ENCODE measurements around the gene SPINK1. TPM values are rescaled to one million over a fixed set of nuclear protein-coding genes. Genes with fewer than 3 reads are reported as not detected.

The SPINK1 gene
- total RNA-seq, 1 donor from 2014 or later: 1.2 TPM

DNA sequence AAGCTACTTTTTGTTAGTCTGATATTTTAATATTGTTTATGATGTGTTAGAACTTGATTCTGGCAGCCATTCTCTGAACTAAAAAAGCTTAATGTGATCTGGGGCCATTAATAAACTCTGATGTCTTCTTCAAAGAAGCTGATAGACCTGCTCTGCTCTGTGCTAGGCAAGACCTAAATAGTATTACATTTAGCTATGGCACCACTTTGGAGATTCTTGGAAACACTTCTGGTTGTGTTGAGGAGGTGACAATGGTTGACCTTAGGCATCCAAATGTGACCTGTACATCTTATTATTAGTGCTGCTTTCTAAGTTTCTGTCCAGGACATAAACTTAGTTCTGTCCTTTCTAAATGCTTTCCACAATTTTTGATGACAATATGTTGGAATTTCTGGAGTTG lies 25.3 kb upstream of the SPINK1 start:
- Histone ChIP-seq H3K36me3 (no peaks in the 10 kb centered on the region), H3K27ac (replicated peaks) (no peak overlapping the region), H3K9me3 (replicated peaks) (no peaks in the 10 kb centered on the region), H3K4me1 (no peaks in the 10 kb centered on the region), H3K4me3 (no peak overlapping the region), H3K27me3 (ENCODE audit: low read depth) (peaks cover 7% of the 10 kb centered on the region)
- no peak for DNase-seq
- TF ChIP-seq, protein P1, sequence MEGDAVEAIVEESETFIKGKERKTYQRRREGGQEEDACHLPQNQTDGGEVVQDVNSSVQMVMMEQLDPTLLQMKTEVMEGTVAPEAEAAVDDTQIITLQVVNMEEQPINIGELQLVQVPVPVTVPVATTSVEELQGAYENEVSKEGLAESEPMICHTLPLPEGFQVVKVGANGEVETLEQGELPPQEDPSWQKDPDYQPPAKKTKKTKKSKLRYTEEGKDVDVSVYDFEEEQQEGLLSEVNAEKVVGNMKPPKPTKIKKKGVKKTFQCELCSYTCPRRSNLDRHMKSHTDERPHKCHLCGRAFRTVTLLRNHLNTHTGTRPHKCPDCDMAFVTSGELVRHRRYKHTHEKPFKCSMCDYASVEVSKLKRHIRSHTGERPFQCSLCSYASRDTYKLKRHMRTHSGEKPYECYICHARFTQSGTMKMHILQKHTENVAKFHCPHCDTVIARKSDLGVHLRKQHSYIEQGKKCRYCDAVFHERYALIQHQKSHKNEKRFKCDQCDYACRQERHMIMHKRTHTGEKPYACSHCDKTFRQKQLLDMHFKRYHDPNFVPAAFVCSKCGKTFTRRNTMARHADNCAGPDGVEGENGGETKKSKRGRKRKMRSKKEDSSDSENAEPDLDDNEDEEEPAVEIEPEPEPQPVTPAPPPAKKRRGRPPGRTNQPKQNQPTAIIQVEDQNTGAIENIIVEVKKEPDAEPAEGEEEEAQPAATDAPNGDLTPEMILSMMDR (IDR thresholded peaks at IDR 0.05; ENCODE audit: borderline replicate concordance): no peak
- intact Hi-C loops (cut with micrococcal nuclease): no loop called here

DNA sequence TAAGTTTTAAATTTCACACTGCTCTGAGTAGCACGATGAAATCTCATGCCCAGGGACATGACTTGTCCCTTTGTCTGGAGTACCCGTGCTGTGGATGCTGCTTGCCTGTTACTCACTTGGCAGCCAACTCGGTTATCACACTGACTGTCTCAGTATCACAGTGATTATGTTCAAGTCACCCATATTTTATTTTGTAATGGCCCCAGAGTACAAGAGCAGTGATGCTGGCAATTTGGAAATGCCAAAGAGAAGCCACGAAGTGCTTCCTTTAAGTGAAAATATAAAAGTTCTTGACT lies 24.3 kb upstream of the SPINK1 start:
- no peak overlapping the region for H3K4me3 ChIP-seq
- H3K4me1 ChIP-seq: no peaks in the 10 kb centered on the region
- no peak overlapping the region for H3K27ac ChIP-seq (replicated peaks)
- intact Hi-C loops (cut with micrococcal nuclease): no loop called here
- no peaks in the 10 kb centered on the region for H3K9me3 ChIP-seq (replicated peaks)
- TF ChIP-seq, protein P1 (IDR thresholded peaks at IDR 0.05; ENCODE audit: borderline replicate concordance): no peak
- H3K36me3 ChIP-seq: no peaks in the 10 kb centered on the region
- peaks cover 7% of the 10 kb centered on the region for H3K27me3 ChIP-seq (ENCODE audit: low read depth)
- DNase-seq: no peak

DNA sequence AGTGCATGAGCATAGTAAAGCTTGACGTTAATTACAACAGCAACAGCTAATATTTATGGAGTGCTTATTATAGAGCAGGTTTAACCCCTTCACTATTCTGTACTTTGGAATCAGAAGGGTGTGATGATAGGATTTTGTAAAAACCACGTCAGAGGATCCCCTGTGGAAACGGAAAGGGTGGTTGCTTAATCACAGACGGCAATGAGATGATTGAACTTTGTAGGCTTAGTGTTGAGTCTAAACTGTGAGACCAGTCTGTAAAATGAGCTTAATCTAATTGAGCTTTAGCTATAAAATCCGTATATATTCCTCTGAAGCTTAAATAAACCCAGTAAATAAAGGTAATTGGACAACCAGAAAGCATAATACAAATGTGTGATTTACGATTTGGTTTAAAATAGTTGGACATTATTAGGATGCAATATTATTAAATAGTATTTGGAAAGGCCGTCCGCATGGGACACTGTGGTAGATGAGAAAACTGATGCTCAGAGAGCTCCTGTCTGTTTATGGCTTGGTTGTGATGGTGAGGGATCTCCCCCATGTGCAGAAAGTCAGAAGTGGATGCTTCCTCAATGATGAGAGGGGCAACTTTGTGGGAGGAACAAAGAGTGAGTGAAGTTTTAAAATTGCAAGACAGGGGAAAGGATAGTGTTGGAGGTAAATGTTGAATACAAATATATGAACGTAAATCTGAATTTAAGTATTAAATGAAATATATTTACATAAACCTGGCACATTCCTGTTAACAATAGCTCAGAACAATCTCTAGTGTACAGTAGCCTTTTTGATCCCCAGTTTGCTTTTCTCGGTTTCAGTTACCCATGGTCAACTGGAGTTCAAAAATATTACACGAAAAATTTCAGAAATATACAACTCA lies 23.7 kb upstream of the SPINK1 start:
- intact Hi-C loops (cut with micrococcal nuclease): no loop called here
- Histone ChIP-seq H3K4me1 (no peaks in the 10 kb centered on the region), H3K36me3 (no peaks in the 10 kb centered on the region), H3K9me3 (replicated peaks) (no peaks in the 10 kb centered on the region), H3K27me3 (ENCODE audit: low read depth) (peaks cover 7% of the 10 kb centered on the region), H3K4me3 (no peak overlapping the region), H3K27ac (replicated peaks) (no peak overlapping the region)
- TF ChIP-seq, protein P1 (IDR thresholded peaks at IDR 0.05; ENCODE audit: borderline replicate concordance): no peak
- no peak for DNase-seq

DNA sequence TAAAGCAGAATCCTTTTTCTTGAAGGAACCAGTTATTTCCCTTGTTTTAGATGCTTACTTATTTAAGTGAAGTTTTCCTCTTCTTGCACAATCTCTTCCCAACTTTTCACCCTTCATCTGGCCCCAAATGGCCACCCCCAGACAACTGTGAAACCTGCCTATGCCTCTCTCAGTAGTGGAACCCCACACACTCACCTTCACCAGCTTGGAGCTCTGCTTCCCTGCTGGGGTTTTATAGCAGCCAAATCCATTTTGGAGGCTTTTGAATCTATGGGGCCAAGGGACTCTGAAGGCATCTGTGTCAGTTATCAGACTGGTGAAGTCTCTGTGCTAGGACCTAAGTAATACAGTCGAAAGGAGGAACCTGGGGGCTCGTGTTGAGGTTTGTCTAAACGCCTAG lies 22.9 kb upstream of the SPINK1 start:
- H3K27me3 ChIP-seq (ENCODE audit: low read depth): peaks cover 7% of the 10 kb centered on the region
- TF ChIP-seq, protein P1 (IDR thresholded peaks at IDR 0.05; ENCODE audit: borderline replicate concordance): no peak

DNA sequence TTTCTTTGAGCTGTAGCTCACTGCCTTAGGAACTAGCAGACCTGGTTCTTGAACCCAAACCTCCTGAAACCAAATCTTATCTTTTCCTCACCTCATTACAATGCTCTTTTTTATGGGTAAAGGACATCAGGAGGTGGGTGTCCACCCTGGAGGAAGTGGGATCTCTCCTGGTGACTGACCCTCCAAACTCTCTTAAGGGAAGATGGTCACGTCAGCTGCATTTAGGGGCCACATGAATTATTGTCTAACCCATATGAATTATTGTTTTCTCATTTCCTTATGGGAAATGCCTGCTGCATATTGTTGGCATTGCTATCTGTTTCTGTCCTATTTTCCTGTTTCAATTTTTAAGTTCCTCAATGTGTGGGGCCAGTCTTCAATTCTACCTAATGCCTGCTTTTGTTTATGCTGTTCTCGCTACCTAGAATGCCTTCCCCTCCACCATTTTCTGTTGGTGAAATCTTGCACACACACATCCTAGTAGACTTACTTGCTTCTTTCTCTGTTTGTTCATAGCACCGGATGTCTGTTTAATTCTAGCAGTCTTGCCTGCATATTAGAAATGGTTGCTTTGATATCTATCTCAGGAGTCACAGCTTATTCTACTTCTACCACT lies 22.0 kb upstream of the SPINK1 start:
- Histone ChIP-seq H3K27ac (replicated peaks) (no peak overlapping the region), H3K9me3 (replicated peaks) (no peaks in the 10 kb centered on the region), H3K4me1 (no peaks in the 10 kb centered on the region), H3K4me3 (no peak overlapping the region), H3K27me3 (ENCODE audit: low read depth) (peaks cover 3% of the 10 kb centered on the region), H3K36me3 (no peaks in the 10 kb centered on the region)
- no peak for DNase-seq
- TF ChIP-seq, protein P1 (IDR thresholded peaks at IDR 0.05; ENCODE audit: borderline replicate concordance): no peak
- intact Hi-C loops (cut with micrococcal nuclease): no loop called here

More for the DNA sequence above, 22.9 kb upstream of the SPINK1 start:
- no peak overlapping the region for H3K27ac ChIP-seq (replicated peaks)
- intact Hi-C loops (cut with micrococcal nuclease): no loop called here
- no peaks in the 10 kb centered on the region for H3K4me1 ChIP-seq
- H3K9me3 ChIP-seq (replicated peaks): no peaks in the 10 kb centered on the region
- DNase-seq: no peak
- no peak overlapping the region for H3K4me3 ChIP-seq
- no peaks in the 10 kb centered on the region for H3K36me3 ChIP-seq
